LNCaP clone FGC (cell line): ENCODE results near the gene YLPM1.

Source experiments
- DNase-seq: peaks from one replicate; pipeline ENCODE4 v3.0.0-alpha.2; 2011; ENCODE audit warnings: low read depth
- H3K4me3 ChIP-seq: 2 replicates; pipeline ENCODE4 v1.5.1; 2011; ENCODE audit warnings: mild to moderate bottlenecking, low read depth, low read length, control low read depth
- CTCF ChIP-seq: IDR thresholded peaks from 2 replicates; pipeline ENCODE4 v1.5.1; 2012; ENCODE audit warnings: mild to moderate bottlenecking; ENCODE audit not compliant: control insufficient read depth, insufficient read depth; ENCODE audit errors: extremely low read depth

YLPM1 gene

DNA sequence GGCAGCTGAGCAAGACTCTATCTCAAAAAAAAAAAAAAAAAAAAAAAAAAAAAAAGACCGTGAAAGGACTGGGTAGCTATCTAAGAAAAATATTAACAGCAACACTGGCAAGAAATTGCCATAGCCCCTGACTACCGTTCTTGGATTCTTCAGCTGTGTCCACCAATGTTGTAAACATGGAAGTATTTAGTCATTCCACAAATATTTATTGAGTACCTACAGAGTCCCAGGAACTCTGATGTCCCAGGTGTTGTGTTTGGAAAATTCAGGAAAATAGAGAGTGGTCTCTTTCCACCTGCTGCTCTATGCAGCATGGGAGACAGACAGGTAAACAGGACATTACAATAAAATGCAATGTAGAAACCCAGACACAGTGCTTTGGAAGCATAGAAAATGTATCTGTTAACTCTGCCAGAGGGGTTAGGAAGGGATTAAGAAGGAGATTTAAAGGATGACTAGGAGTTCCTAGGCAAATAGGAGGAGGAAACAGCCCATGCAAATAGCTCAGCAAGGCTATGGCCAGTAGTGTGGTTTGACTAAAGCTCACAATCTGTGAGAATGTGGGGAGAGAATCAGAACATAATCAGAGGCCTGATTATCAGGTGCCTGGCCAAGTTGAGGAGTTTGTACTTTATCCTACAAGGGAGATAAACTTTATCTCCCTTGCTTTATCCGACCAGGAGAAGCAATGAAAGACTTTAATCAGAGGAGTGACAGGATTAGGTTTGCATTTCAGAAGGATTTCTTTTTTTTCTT is 116.5 kb downstream of the YLPM1 start:
- no peak for TF ChIP-seq CTCF
- DNase-seq: no peak
- no peak overlapping the region for H3K4me3 ChIP-seq

- peak; percentile 44 for DNase-seq
- peak within 1 kb of the TSS; percentile 76 for H3K4me3 ChIP-seq
- TF ChIP-seq CTCF: no peak
Observed at GRCh38 chr14:74881431-74882102, 118.5 kb downstream of the YLPM1 start, which contains the start of gene DLST. Gene DLST, plus strand, starts transcription at chr14:74881916. Its CDS starts 38 bp downstream, at chr14:74881954.

- no peak for TF ChIP-seq CTCF
- DNase-seq: no peak
- H3K4me3 ChIP-seq: peak overlapping the region; percentile 76
Observed at GRCh38 chr14:74882103-74882920, 119.2 kb downstream of the YLPM1 start.
